Stimulated activated naive CD8-positive, alpha-beta T cell treated with anti-CD3 and anti-CD28 coated beads, Interleukin-15, amount 100 ng/mL, for 72 hours (primary cell): Measurements from ENCODE around the gene ACBD5.
"Not testable (repeated sequence)": the region's sequence is repeated elsewhere in the genome, so short reads cannot be mapped to it uniquely, and the experiment has no call there.

ENCODE experiments used
- ATAC-seq: fragments of 150-1000 bp; cut with Tn5 transposase; 2 replicates; pipeline ENCODE4 v1.10.0; 2021; ENCODE audit warnings: mild to moderate bottlenecking, moderate library complexity
- DNase-seq, 2 donors: peaks; one replicate each; pipeline ENCODE4 v3.0.0; 2021 to 2022
- H3K27ac Mint-ChIP-seq, 2 donors: one replicate each; pipeline ENCODE4 v1.8.0; 2022; ENCODE audit warnings: mild to moderate bottlenecking in 2 of 2, mixed read lengths in 2 of 2, moderate library complexity in 2 of 2
- H3K27me3 Mint-ChIP-seq: one replicate; pipeline ENCODE4 v1.8.0; 2022; ENCODE audit warnings: mixed read lengths
- H3K4me1 Mint-ChIP-seq: one replicate; pipeline ENCODE4 v1.8.0; 2022; ENCODE audit warnings: mild to moderate bottlenecking, mixed read lengths
- H3K4me3 Mint-ChIP-seq, 2 donors: one replicate each; pipeline ENCODE4 v1.8.0; 2022; ENCODE audit warnings: mild to moderate bottlenecking in 2 of 2, mixed read lengths in 2 of 2, moderate library complexity in 1 of 2
- H3K9me3 Mint-ChIP-seq, 2 donors: one replicate each; pipeline ENCODE4 v1.8.0; 2022; ENCODE audit warnings: mixed read lengths in 2 of 2

ACBD5 gene

GRCh38 chr10:27203806-27204205, 36.8 kb downstream of the ACBD5 start:
- DNase-seq, result no peak
- no peaks in the 10 kb centered on the region for H3K27me3 Mint-ChIP-seq
- H3K4me1 Mint-ChIP-seq, result no peaks in the 10 kb centered on the region
- no peak overlapping the region for H3K27ac Mint-ChIP-seq
- H3K9me3 Mint-ChIP-seq, result no peaks in the 10 kb centered on the region
- no peak overlapping the region for H3K4me3 Mint-ChIP-seq
- ATAC-seq, result no peak

DNA sequence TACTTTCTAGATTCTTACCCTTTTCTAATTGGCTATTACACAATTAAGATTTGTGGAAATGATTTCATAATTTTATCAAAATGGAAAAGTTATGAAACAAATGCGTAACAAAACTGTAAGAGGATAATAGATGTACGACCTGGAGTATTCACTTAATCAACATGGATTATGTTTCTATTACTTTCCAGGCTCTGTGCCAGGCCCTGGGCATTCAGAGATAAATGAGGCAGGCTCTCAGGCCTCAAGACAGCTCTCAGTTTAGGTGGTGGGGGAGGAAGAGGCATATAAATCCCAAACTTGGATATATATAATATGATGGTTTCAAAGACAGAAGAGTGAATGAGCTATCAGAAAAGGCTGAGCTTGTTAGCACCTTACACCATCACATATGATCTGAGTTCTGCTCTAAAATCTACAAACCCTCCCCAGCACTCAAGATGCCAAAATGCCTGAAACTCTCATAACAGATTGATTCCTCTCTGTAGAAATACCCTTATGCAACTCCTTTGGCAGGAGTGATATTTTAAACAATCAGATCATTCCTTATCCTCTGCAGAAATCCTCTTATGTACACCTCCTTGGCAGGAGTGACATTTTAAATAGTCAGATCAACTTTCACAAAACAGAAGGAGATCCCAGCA, 42.5 kb downstream of the ACBD5 start:
- no peaks in the 10 kb centered on the region for H3K4me1 Mint-ChIP-seq
- H3K27ac Mint-ChIP-seq, result no peak overlapping the region
- DNase-seq (no peak), ATAC-seq (no peak)
- no peaks in the 10 kb centered on the region for H3K9me3 Mint-ChIP-seq
- H3K4me3 Mint-ChIP-seq, result no peak overlapping the region
- H3K27me3 Mint-ChIP-seq, result no peaks in the 10 kb centered on the region

GRCh38 chr10:27192284-27192683, 48.3 kb downstream of the ACBD5 start:
- no peak for ATAC-seq

DNA sequence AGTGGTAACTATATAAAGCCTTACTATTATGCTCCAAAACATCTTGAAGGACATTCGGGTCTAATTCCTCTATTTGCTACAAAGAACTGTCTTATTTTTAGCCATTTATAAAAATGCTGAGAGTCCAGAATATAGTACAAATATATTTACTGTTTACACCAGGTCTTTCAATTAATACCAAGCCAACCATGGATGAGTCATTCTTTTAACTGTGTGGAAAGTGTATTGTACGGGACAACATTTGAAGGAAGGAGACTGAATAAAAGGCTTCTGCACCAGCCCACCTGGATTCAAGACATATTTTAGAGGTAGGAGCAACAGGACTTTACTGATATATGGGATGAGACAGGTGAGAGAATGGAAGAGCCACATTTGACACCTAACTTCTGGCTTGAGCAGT, 50.1 kb downstream of the ACBD5 start:
- H3K4me1 Mint-ChIP-seq, result no peaks in the 10 kb centered on the region
- ATAC-seq, result no peak
- H3K27me3 Mint-ChIP-seq, result no peaks in the 10 kb centered on the region
- no peaks in the 10 kb centered on the region for H3K9me3 Mint-ChIP-seq
- no peak overlapping the region for H3K4me3 Mint-ChIP-seq
- DNase-seq, result no peak
- H3K27ac Mint-ChIP-seq, result no peak overlapping the region

More at GRCh38 chr10:27192284-27192683, 48.3 kb downstream of the ACBD5 start:
- Mint-ChIP-seq H3K4me1 (no peaks in the 10 kb centered on the region), H3K27me3 (no peaks in the 10 kb centered on the region), H3K4me3 (no peak overlapping the region), H3K27ac (peak overlapping the region in 1 of 2 donors; percentile 90), H3K9me3 (no peaks in the 10 kb centered on the region)
- DNase-seq, result no peak

DNA sequence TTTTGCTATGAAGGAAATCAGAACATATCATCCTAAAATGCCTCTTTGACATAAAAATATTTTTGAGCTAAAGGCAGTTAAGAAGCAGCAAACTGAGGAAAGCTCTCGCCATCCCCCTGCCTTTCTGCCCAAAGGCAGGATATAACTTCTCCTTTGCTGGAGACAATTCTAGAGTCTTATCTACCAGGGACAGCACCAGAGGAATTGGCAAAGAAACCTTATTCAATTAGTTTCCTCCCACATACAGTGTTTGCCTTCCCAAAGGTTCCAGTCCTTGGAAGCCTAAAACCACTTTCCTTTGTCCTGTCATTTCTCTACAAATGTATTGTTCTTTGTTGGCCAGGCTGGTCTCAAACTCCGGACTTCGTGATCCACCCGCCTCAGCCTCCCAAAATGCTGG, 51.7 kb downstream of the ACBD5 start:
- Mint-ChIP-seq H3K4me3 (no peak overlapping the region), H3K4me1 (no peaks in the 10 kb centered on the region), H3K9me3 (no peaks in the 10 kb centered on the region), H3K27ac (no peak overlapping the region), H3K27me3 (no peaks in the 10 kb centered on the region)
- no peak for DNase-seq
- no peak for ATAC-seq

- Mint-ChIP-seq H3K4me1 (no peaks in the 10 kb centered on the region), H3K27me3 (no peaks in the 10 kb centered on the region), H3K4me3 (no peak overlapping the region), H3K9me3 (no peaks in the 10 kb centered on the region), H3K27ac (no peak overlapping the region)
- no peak for DNase-seq
- ATAC-seq, result no peak
Measured at GRCh38 chr10:27188259-27188658, 52.3 kb downstream of the ACBD5 start.

DNA sequence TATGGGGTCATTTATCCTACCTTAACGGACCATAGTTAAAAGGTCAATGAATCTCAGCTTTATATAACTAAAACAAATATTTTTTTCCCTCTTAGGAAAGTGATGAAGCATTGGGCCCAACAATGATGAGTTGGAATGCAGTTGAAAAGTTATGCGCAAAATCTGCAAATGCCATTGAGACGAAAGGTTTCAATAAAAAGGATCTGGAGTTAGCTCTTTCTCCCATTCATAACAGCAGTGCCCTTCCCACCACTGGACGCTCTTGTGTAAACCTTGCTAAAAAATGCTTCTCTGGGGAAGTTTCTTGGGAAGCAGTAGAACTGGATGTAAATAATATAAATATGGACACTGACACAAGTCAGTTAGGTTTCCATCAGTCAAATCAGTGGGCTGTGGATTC, 70.7 kb downstream of the ACBD5 start:
- Mint-ChIP-seq H3K27me3 (no peaks in the 10 kb centered on the region), H3K9me3 (no peaks in the 10 kb centered on the region), H3K4me1 (peaks cover 11% of the 10 kb centered on the region), H3K4me3 (no peak overlapping the region), H3K27ac (no peak overlapping the region)
- ATAC-seq (no peak), DNase-seq (no peak)

GRCh38 chr10:27158421-27158820, 82.2 kb downstream of the ACBD5 start:
- no peak for DNase-seq
- Mint-ChIP-seq H3K4me1 (peaks cover 20% of the 10 kb centered on the region), H3K9me3 (no peaks in the 10 kb centered on the region), H3K27ac (no peak overlapping the region), H3K27me3 (no peaks in the 10 kb centered on the region), H3K4me3 (no peak overlapping the region)
- no peak for ATAC-seq

- DNase-seq, result no peak
- Mint-ChIP-seq H3K4me1 (peaks cover 31% of the 10 kb centered on the region), H3K4me3 (peak overlapping the region; percentile 96 to 100), H3K27ac (peak overlapping the region; percentile 86 to 100), H3K9me3 (no peaks in the 10 kb centered on the region), H3K27me3 (no peaks in the 10 kb centered on the region)
- no peak for ATAC-seq
Measured at GRCh38 chr10:27157150-27157549, 83.4 kb downstream of the ACBD5 start.

DNA sequence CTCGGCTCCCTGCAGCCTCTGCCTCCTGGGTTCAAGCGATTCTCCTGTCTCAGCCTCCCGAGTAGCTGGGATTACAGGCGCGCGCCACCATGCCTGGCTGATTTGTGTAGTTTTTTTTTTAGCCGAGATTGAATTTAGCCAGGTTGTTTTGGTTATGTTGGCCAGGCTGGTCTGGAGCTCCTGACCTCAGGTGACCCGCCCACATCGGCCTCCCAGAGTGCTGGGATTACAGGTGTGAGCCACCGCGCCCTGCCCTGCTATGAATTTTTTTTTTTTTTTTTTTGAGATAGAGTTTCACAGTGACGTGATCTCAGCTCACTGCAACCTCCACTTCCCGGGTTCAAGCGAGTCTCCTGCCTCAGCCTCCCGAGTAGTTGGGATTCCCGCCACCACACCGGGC, 84.0 kb downstream of the ACBD5 start:
- not testable (repeated sequence) for DNase-seq, H3K27me3 Mint-ChIP-seq, H3K9me3 Mint-ChIP-seq, ATAC-seq
- Mint-ChIP-seq H3K4me3 (peak overlapping the region; percentile 96 to 100), H3K27ac (peak overlapping the region; percentile 86 to 100), H3K4me1 (peaks cover 34% of the 10 kb centered on the region)

GRCh38 chr10:27155066-27155754, 85.4 kb downstream of the ACBD5 start, which contains the start of gene MASTL:
Gene MASTL (plus strand): TSS chr10:27155352. CDS start chr10:27155427, 75 bp downstream.
- H3K9me3 Mint-ChIP-seq, result no peaks in the 10 kb centered on the region
- peaks cover 48% of the 10 kb centered on the region for H3K4me1 Mint-ChIP-seq

GRCh38 chr10:27153845-27154193, 86.8 kb downstream of the ACBD5 start:
- Mint-ChIP-seq H3K27ac (peak overlapping the region; percentile 100), H3K4me1 (peaks cover 56% of the 10 kb centered on the region), H3K4me3 (peak overlapping the region; percentile 96 to 100), H3K27me3 (no peaks in the 10 kb centered on the region), H3K9me3 (no peaks in the 10 kb centered on the region)
- DNase-seq, result no peak
- peak; percentile 17 for ATAC-seq

More at GRCh38 chr10:27155066-27155754, 85.4 kb downstream of the ACBD5 start, which contains the start of gene MASTL:
- Mint-ChIP-seq H3K27ac (peak within 1 kb of the TSS; percentile 100), H3K4me3 (peak within 1 kb of the TSS; percentile 96 to 100), H3K27me3 (no peaks in the 10 kb centered on the region)
- peak; percentile 90 for ATAC-seq
- DNase-seq, result peak; percentile 95 to 96

DNA sequence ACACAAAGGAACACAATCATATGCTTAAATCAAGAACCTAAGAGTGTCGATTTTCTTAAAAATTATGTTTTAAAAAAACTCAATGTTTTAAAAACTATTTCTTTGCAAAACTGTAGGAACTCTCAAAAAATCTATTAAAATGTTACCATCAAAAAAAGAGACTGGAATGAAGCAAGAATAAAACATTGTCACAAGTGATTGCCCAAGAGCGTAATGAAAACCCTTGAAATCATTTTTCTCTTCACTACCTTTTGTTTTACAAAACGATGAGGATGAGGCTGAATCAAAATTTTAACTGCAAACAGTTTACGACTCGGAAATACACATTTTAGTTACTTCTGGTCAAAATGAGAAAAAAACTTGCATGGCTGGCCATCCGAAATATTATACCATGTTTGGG, 87.3 kb downstream of the ACBD5 start:
- Mint-ChIP-seq H3K27me3 (no peaks in the 10 kb centered on the region), H3K27ac (peak overlapping the region; percentile 100), H3K9me3 (no peaks in the 10 kb centered on the region), H3K4me1 (peaks cover 58% of the 10 kb centered on the region), H3K4me3 (peak overlapping the region; percentile 96 to 100)
- ATAC-seq (no peak), DNase-seq (no peak)

DNA sequence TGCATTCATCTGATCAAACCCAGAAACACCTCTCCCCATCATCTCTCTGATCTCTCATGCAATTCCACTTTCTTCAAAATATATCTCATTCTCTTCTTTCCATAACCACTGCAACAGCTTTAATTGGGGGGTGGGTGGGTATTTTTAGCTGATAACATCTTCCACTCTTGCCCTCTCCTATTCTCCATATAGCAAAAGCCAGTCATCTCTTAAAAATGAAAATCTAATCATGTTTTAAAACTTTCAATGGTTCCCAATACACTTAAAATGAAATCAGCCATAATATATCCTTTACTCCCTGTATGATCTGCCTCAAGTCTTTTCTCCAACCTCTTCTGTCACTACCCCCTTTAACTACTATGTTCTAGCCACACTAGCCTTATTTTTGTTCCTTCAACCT, 87.9 kb downstream of the ACBD5 start:
- ATAC-seq, result no peak
- peak overlapping the region; percentile 100 for H3K27ac Mint-ChIP-seq
- no peaks in the 10 kb centered on the region for H3K9me3 Mint-ChIP-seq
- H3K4me1 Mint-ChIP-seq, result peaks cover 58% of the 10 kb centered on the region
- H3K4me3 Mint-ChIP-seq, result peak overlapping the region; percentile 96 to 100
- H3K27me3 Mint-ChIP-seq, result no peaks in the 10 kb centered on the region
- no peak for DNase-seq

- Mint-ChIP-seq H3K4me1 (peaks cover 59% of the 10 kb centered on the region), H3K27me3 (no peaks in the 10 kb centered on the region), H3K4me3 (peak overlapping the region in 1 of 2 donors; percentile 35), H3K9me3 (no peaks in the 10 kb centered on the region), H3K27ac (no peak overlapping the region)
- ATAC-seq (no peak), DNase-seq (no peak)
Measured at GRCh38 chr10:27150261-27150660, 90.3 kb downstream of the ACBD5 start.

DNA sequence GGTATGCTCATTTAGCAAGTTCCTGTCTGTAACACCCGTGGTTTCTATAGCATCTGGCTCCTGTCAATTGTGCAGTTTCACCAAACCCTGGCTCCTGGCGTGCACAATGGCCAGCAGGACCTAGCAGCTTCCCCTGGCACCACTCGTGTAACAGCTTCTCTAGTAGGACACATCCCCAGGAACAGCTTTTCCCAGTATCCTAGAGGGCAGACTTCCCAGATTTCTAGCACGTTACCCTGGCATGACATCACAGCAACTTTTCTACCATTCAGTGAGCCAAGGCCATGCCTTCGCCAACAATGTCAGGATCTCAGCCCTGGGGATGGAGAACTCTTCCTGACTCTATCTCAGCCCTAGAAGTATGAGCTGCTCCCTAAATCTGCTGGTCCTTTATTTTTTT, 92.9 kb downstream of the ACBD5 start:
- Mint-ChIP-seq H3K4me3 (no peak overlapping the region), H3K9me3 (no peaks in the 10 kb centered on the region), H3K27ac (no peak overlapping the region), H3K4me1 (peaks cover 54% of the 10 kb centered on the region), H3K27me3 (no peaks in the 10 kb centered on the region)
- DNase-seq, result no peak
- ATAC-seq, result no peak
